Subcutaneous abdominal adipose tissue (tissue), 5 donors: ENCODE data around the gene CPNE4.

Source experiments
- H3K27ac ChIP-seq: one replicate; pipeline ENCODE4 v1.7.0; 2013; ENCODE audit warnings: low read depth, mild to moderate bottlenecking, inconsistent platforms, low read length, moderate library complexity
- H3K27me3 ChIP-seq, 5 donors: one replicate each; pipeline ENCODE4 v1.7.0; 2013; ENCODE audit warnings: low read length in 5 of 5, inconsistent platforms in 1 of 5; ENCODE audit not compliant: control insufficient read depth in 5 of 5, insufficient read depth in 4 of 5
- H3K36me3 ChIP-seq, 5 donors: one replicate each; pipeline ENCODE4 v1.7.0; 2013; ENCODE audit warnings: low read length in 5 of 5; ENCODE audit not compliant: control insufficient read depth in 5 of 5, insufficient read depth in 5 of 5
- H3K4me1 ChIP-seq, 5 donors: one replicate each; pipeline ENCODE4 v1.7.0; 2013; ENCODE audit warnings: low read length in 5 of 5, mild to moderate bottlenecking in 3 of 5, moderate library complexity in 1 of 5; ENCODE audit not compliant: control insufficient read depth in 5 of 5, insufficient read depth in 5 of 5
- H3K4me3 ChIP-seq, 5 donors: one replicate each; pipeline ENCODE4 v1.7.0; 2013; ENCODE audit warnings: low read length in 5 of 5, low read depth in 1 of 5
- H3K9ac ChIP-seq, 5 donors: one replicate each; pipeline ENCODE4 v1.7.0; 2013; ENCODE audit warnings: low read length in 5 of 5, mild to moderate bottlenecking in 4 of 5, moderate library complexity in 3 of 5
- H3K9me3 ChIP-seq, 5 donors: one replicate each; pipeline ENCODE4 v1.7.0; 2013; ENCODE audit warnings: low read length in 5 of 5; ENCODE audit not compliant: control insufficient read depth in 5 of 5
- donor health status: healthy.
- donor health status: healthy.
- donor health status: healthy.
- donor health status: healthy.
- donor health status: healthy.

CPNE4 gene

DNA sequence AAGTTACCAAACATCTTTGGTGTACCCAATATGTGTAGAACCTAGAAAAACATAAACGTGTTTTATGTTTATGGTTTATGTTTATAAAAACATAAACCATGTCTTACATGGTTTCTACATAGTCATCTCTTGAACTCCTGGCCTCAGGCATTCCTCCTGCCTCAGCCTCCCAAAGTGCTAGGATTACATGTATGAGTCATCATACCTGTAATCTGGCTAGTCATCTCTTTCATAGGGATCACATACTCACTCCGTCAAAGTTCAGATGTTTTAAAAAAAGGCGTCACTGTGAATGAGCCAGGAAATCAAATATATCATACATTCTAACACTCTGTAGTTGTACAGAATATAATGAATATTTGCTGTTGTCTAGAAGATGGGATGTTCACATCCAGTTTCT lies 178.6 kb downstream of the CPNE4 start:
- no peaks in the 10 kb centered on the region for H3K4me1 ChIP-seq
- no peaks in the 10 kb centered on the region for H3K27me3 ChIP-seq
- H3K9ac ChIP-seq, result no peak overlapping the region
- no peak overlapping the region for H3K4me3 ChIP-seq
- peaks cover 0 to 5% (median 0%) of the 10 kb centered on the region in 5 donors for H3K9me3 ChIP-seq
- no peak overlapping the region for H3K27ac ChIP-seq
- H3K36me3 ChIP-seq, result no peaks in the 10 kb centered on the region

DNA sequence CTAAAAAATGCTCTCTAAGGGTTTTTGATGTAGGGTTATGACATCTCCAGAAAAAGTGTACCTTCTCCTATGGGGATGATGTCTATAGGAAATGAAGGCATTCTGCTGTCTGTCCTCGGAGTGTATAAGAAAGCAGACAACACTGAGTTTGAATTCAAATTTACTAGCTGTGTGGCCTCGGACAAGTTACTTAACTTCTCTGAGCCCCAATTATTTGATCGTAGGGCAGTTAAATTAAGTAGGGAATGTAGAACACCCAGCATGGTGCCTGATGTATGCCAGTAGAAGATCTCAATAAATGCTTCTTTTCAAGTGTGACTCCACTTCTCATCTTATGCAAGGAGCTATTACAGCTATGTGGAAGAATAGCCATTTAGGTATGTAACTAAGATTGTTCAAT lies 184.6 kb downstream of the CPNE4 start:
- Histone ChIP-seq H3K4me3 (no peak overlapping the region), H3K27ac (no peak overlapping the region), H3K27me3 (no peaks in the 10 kb centered on the region), H3K4me1 (no peaks in the 10 kb centered on the region), H3K9me3 (peaks cover 0 to 5% (median 0%) of the 10 kb centered on the region in 5 donors), H3K9ac (no peak overlapping the region), H3K36me3 (no peaks in the 10 kb centered on the region)

DNA sequence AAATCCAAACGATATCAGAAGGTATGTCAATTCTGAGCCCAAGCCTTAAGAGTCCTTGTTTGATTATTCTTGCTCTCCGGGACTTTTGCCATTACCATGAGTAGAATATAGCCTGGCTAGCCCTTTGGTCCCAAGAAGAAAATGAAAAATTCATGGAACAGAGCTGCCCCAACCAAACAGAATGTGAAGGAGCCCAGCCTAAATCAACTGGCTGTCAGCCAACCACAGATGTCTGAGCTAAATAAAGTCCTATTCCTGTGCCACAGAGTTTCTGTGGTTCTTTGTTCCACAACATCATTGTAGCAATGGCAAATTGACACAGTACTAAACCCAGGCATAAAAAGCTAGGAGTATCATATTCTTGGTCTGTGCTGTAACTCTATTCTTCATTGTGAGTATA lies 185.2 kb downstream of the CPNE4 start:
- Histone ChIP-seq H3K27ac (no peak overlapping the region), H3K4me1 (no peaks in the 10 kb centered on the region), H3K4me3 (no peak overlapping the region), H3K27me3 (no peaks in the 10 kb centered on the region), H3K36me3 (no peaks in the 10 kb centered on the region), H3K9me3 (peaks cover 0 to 5% (median 0%) of the 10 kb centered on the region in 5 donors), H3K9ac (no peak overlapping the region)

DNA sequence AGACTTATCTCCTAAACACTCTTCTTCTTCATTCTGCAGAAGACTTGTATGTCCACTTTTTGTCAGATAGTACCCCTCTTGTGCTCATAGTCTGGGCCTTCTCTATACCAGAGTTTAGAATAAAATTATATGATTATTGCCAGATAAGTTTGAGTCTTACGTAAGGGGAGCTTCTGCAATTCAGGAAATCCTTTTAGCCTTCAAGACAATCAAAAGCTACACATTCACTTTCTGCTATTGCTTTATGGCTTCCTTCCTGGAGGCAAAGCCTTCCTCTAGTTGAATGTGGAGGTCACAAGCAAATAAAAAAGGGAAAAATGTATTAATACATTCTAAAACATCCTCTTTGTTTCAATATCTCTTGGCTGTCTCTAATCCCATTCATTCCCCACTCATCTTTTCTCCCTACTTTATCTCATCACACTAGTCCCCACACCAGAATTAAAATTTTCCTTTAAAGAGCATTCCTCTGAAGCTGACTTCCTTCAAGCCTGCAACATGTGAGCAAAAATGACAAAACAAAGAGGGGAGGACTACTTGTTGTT lies 186.8 kb downstream of the CPNE4 start:
- H3K27ac ChIP-seq, result no peak overlapping the region
- H3K9me3 ChIP-seq, result no peaks in the 10 kb centered on the region
- H3K4me3 ChIP-seq, result no peak overlapping the region
- H3K9ac ChIP-seq, result no peak overlapping the region
- H3K27me3 ChIP-seq, result no peaks in the 10 kb centered on the region
- H3K36me3 ChIP-seq, result no peaks in the 10 kb centered on the region
- no peaks in the 10 kb centered on the region for H3K4me1 ChIP-seq

DNA sequence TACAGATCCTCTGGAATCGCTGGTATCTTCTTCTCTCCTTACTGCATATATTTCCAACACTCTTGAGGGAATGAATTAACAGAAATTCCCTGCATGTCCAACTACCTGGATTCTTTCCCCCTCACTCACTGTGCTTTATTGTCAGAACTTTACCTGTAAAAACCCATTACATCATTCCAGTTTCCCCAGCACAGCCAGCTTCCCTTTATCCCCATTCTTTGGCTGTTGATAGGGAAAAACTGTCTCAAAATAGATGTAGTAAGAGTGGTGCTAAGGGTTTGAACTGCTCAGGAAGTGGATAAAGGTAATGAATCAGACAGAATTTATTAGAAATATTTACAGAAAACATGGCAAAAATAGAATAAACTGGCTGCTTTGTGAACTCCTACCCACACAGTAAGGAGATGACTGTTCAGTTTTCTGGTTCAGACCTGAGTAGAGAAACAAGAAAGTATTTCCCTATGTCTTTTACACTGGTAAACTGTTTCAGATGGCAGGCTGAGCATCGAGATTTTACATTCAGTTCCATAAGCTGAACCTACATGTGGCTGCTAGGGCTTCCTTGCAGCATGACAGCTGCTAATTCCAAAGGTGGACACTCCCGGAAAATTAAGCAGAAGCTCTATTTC lies 188.4 kb downstream of the CPNE4 start:
- Histone ChIP-seq H3K27me3 (no peaks in the 10 kb centered on the region), H3K4me3 (no peak overlapping the region), H3K9ac (no peak overlapping the region), H3K36me3 (no peaks in the 10 kb centered on the region), H3K4me1 (no peaks in the 10 kb centered on the region), H3K27ac (no peak overlapping the region), H3K9me3 (no peaks in the 10 kb centered on the region)

DNA sequence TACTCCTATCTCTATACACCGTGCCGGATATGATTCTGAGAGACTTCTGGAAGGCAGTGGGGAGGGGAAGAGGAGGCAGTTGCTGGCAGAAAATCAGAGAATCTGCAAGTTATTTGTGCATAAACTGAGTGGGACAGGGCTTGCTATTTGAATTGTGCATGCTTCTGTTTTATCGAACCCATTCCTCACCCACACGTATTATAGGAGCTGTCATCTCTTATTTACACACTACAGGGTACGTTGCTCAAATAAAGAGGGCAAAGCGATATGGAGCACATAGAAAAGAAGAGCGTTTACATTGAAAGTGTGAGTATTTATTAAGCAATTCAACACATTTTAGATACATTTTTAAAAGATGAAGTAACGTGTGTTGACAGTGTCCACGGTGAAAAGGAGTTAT lies 191.6 kb downstream of the CPNE4 start:
- Histone ChIP-seq H3K9ac (no peak overlapping the region), H3K4me1 (no peaks in the 10 kb centered on the region), H3K27ac (no peak overlapping the region), H3K9me3 (no peaks in the 10 kb centered on the region), H3K27me3 (no peaks in the 10 kb centered on the region), H3K36me3 (no peaks in the 10 kb centered on the region), H3K4me3 (no peak overlapping the region)

DNA sequence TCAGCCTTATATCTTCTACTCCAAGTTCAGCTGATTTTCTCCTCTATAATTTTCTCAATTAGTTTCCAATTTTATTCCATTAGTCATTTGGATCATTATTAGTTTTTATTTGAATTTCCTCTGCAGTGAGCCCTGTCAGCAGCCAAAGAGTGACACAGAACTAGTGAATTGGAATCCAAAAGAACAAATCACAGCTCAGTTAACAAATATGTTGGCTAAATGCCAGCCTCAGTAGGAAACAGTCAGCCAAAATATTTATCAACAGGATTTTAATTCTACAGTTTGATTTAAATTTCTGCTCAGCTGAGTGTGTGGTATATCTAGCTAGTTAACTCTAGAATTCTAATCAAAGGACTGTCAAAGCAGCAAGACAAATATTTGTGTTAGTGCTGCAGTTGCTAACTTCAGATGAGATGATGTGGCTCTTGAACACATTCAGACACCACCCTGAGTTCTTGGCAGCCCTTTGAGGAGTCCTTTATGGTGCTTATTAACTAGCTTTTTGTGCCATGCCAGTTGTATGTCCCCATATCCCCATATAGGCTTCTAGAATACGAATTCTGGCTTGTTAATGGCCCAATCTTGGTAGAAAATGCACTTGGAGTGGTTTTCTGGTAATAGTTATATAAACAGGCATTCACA lies 194.5 kb downstream of the CPNE4 start:
- no peaks in the 10 kb centered on the region for H3K27me3 ChIP-seq
- H3K9me3 ChIP-seq, result no peaks in the 10 kb centered on the region
- no peak overlapping the region for H3K9ac ChIP-seq
- no peak overlapping the region for H3K4me3 ChIP-seq
- no peak overlapping the region for H3K27ac ChIP-seq
- H3K4me1 ChIP-seq, result no peaks in the 10 kb centered on the region
- no peaks in the 10 kb centered on the region for H3K36me3 ChIP-seq

DNA sequence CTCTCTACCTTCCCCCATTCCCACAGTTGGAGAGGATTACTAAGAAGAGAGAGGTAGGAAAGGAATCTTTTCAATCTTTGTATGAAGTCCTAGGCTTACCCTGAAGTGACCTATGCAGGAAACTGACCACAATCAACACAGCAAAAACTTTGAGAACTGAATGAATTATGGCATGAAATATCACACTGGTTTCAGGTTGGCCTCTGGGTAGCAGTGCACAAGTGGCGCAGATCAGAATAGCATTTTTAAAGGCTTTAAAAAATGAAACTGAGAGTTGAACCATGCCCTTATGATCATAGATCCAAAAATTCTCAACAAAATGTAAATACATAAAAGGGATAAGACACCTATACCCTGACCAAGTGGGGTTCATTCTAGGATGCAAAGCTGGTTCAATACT lies 198.9 kb downstream of the CPNE4 start:
- Histone ChIP-seq H3K4me1 (no peaks in the 10 kb centered on the region), H3K9ac (no peak overlapping the region), H3K4me3 (no peak overlapping the region)

DNA sequence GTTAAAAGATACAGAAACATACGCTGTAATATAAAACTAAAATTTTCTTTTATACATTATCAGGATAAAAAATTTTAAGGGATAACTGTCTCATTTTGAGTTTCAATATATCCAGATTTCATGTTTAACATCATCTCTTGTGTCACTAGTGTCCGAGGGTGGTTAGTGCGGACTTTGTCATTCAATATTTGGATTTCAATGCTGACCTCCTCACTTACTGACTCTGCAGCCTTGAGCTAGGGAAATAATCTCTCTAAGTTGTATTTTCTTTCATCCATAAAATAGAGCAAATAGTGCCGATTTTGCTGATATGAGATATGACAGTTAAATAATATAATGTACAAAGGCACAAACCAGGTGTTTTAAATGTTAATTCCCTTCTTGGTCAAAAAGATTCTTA lies 203.2 kb downstream of the CPNE4 start:
- no peaks in the 10 kb centered on the region for H3K36me3 ChIP-seq
- H3K27ac ChIP-seq, result no peak overlapping the region
- no peak overlapping the region for H3K4me3 ChIP-seq
- H3K27me3 ChIP-seq, result no peaks in the 10 kb centered on the region
- H3K9me3 ChIP-seq, result no peaks in the 10 kb centered on the region
- no peaks in the 10 kb centered on the region for H3K4me1 ChIP-seq
- no peak overlapping the region for H3K9ac ChIP-seq

More for the DNA sequence above, 198.9 kb downstream of the CPNE4 start:
- no peaks in the 10 kb centered on the region for H3K9me3 ChIP-seq
- no peaks in the 10 kb centered on the region for H3K36me3 ChIP-seq
- H3K27me3 ChIP-seq, result no peaks in the 10 kb centered on the region
- H3K27ac ChIP-seq, result no peak overlapping the region

DNA sequence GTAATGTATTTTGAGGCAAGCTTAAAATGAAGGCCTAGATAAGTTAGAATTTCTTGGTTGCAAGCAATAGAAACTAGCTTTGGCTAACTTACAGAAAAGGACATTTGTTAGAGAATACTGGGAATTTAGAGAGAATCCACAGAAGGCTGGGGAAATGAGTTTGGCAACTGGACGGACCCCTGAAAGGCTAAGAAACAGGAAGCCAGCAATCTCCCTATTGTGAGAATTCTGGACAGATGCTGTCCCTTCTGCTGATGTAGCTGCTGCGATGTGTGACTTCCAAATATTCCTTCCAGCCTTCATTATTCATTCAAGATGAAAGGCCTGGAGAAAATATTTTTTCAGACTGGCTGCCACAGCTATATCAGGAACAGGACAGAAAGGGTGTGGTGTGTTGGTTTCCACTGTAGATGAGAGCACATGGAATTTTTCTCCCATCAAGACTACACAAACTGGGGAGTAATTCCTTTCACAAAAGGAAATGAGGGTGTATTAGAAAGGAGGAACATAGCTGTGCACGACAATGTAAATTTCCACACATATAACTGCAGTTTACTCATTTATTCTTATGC lies 213.5 kb downstream of the CPNE4 start:
- no peaks in the 10 kb centered on the region for H3K9me3 ChIP-seq
- peaks cover 0 to 24% (median 16%) of the 10 kb centered on the region in 5 donors for H3K4me1 ChIP-seq

More for the DNA sequence above, 213.5 kb downstream of the CPNE4 start:
- Histone ChIP-seq H3K36me3 (no peaks in the 10 kb centered on the region), H3K4me3 (no peak overlapping the region), H3K27ac (no peak overlapping the region), H3K27me3 (no peaks in the 10 kb centered on the region), H3K9ac (no peak overlapping the region)
